ENCODE measurements around the gene MPRIP. TPM values are rescaled to one million over a fixed set of nuclear protein-coding genes. Genes with fewer than 3 reads are reported as not detected.

Gene MPRIP
- total RNA-seq, 1 donor from 2014 or later: 275 TPM

- DNase-seq (ENCODE audit: extremely low spot score, unreplicated experiment): no peak
- H3K9me3 Mint-ChIP-seq: no peaks in the 10 kb centered on the region
- no peak overlapping the region for H3K4me3 Mint-ChIP-seq
- peaks cover 38% of the 10 kb centered on the region for H3K4me1 Mint-ChIP-seq (ENCODE audit: unreplicated experiment)
- no peaks in the 10 kb centered on the region for H3K27me3 Mint-ChIP-seq
- peak overlapping the region; percentile 100 for H3K27ac Mint-ChIP-seq
- H3K36me3 Mint-ChIP-seq: no peaks in the 10 kb centered on the region
- TF ChIP-seq CTCF (conservative IDR thresholded peaks at IDR 0.05): no peak
Measured at GRCh38 chr17:17030515-17031211, 11.6 kb upstream of the MPRIP start.

- no peak overlapping the region for H3K4me3 Mint-ChIP-seq
- no peak for DNase-seq (ENCODE audit: extremely low spot score, unreplicated experiment)
Measured at GRCh38 chr17:17032131-17032692, 10.0 kb upstream of the MPRIP start.

GRCh38 chr17:17033466-17033865 lies 8.8 kb upstream of the MPRIP start:
- Mint-ChIP-seq H3K27ac (peak overlapping the region; percentile 31), H3K4me1 (ENCODE audit: unreplicated experiment) (peaks cover 38% of the 10 kb centered on the region), H3K9me3 (no peaks in the 10 kb centered on the region), H3K4me3 (no peak overlapping the region), H3K36me3 (no peaks in the 10 kb centered on the region), H3K27me3 (no peaks in the 10 kb centered on the region)
- no peak for DNase-seq (ENCODE audit: extremely low spot score, unreplicated experiment)
- no peak for TF ChIP-seq CTCF (conservative IDR thresholded peaks at IDR 0.05)

More at GRCh38 chr17:17032131-17032692, 10.0 kb upstream of the MPRIP start:
- H3K9me3 Mint-ChIP-seq: no peaks in the 10 kb centered on the region
- peak overlapping the region; percentile 80 for H3K27ac Mint-ChIP-seq
- no peaks in the 10 kb centered on the region for H3K27me3 Mint-ChIP-seq
- no peak for TF ChIP-seq CTCF (conservative IDR thresholded peaks at IDR 0.05)
- H3K36me3 Mint-ChIP-seq: no peaks in the 10 kb centered on the region
- H3K4me1 Mint-ChIP-seq (ENCODE audit: unreplicated experiment): peaks cover 38% of the 10 kb centered on the region

- no peaks in the 10 kb centered on the region for H3K36me3 Mint-ChIP-seq
- no peaks in the 10 kb centered on the region for H3K27me3 Mint-ChIP-seq
- H3K4me3 Mint-ChIP-seq: no peak overlapping the region
- H3K27ac Mint-ChIP-seq: peak overlapping the region; percentile 31
- H3K9me3 Mint-ChIP-seq: no peaks in the 10 kb centered on the region
- no peak for DNase-seq (ENCODE audit: extremely low spot score, unreplicated experiment)
- peaks cover 34% of the 10 kb centered on the region for H3K4me1 Mint-ChIP-seq (ENCODE audit: unreplicated experiment)
- no peak for TF ChIP-seq CTCF (conservative IDR thresholded peaks at IDR 0.05)
Measured at GRCh38 chr17:17034026-17034425, 8.2 kb upstream of the MPRIP start.

GRCh38 chr17:17034496-17035075 lies 7.7 kb upstream of the MPRIP start:
- Mint-ChIP-seq H3K27me3 (no peaks in the 10 kb centered on the region), H3K9me3 (no peaks in the 10 kb centered on the region), H3K36me3 (no peaks in the 10 kb centered on the region), H3K27ac (peak overlapping the region; percentile 17), H3K4me3 (no peak overlapping the region), H3K4me1 (ENCODE audit: unreplicated experiment) (peaks cover 33% of the 10 kb centered on the region)
- DNase-seq (ENCODE audit: extremely low spot score, unreplicated experiment): no peak
- TF ChIP-seq CTCF (conservative IDR thresholded peaks at IDR 0.05): no peak

Data from type B pancreatic cell (in vitro differentiated cells).